Small intestine (tissue), 7 donors: ENCODE data around the gene CERCAM. TPM values are rescaled to one million over a fixed set of nuclear protein-coding genes. Genes with fewer than 3 reads are reported as not detected.

Source experiments
- DNase-seq, 2 donors: peaks; one replicate each; pipeline versions ENCODE4 v3.0.0 to v3.0.0-alpha.2; 2013
- FAIRE-seq: peaks from 2 replicates; lab custom pipeline; 2012; peaks lifted over from hg19 to GRCh38; lab: Jason Lieb, UNC
- H3K27ac ChIP-seq, 3 donors: one replicate each; pipeline ENCODE4 v1.5.1; 2013; ENCODE audit warnings: low read length in 2 of 3, mild to moderate bottlenecking in 2 of 3, control low read depth in 1 of 3, inconsistent platforms in 1 of 3, low read depth in 1 of 3, moderate library complexity in 1 of 3
- H3K27me3 ChIP-seq, 3 donors: one replicate each; pipeline ENCODE4 v1.6.1; 2013; ENCODE audit warnings: low read length in 3 of 3, inconsistent platforms in 1 of 3; ENCODE audit not compliant: control insufficient read depth in 3 of 3, insufficient read depth in 3 of 3
- H3K36me3 ChIP-seq, 3 donors: one replicate each; pipeline ENCODE4 v1.6.1; 2013; ENCODE audit warnings: low read length in 3 of 3, inconsistent platforms in 1 of 3, low read depth in 1 of 3, mild to moderate bottlenecking in 1 of 3, moderate library complexity in 1 of 3; ENCODE audit not compliant: control insufficient read depth in 3 of 3, insufficient read depth in 2 of 3
- H3K4me1 ChIP-seq, 3 donors: one replicate each; pipeline ENCODE4 v1.6.1; 2013; ENCODE audit warnings: low read length in 2 of 3, inconsistent platforms in 1 of 3, low read depth in 1 of 3, mild to moderate bottlenecking in 1 of 3, moderate library complexity in 1 of 3; ENCODE audit not compliant: control insufficient read depth in 3 of 3, insufficient read depth in 2 of 3
- H3K4me3 ChIP-seq, 3 donors: one replicate each; pipeline ENCODE4 v1.5.1; 2013; ENCODE audit warnings: low read length in 3 of 3, control low read depth in 1 of 3, inconsistent platforms in 1 of 3, low read depth in 1 of 3, mild to moderate bottlenecking in 1 of 3, moderate library complexity in 1 of 3
- H3K9me3 ChIP-seq, 2 donors: one replicate each; pipeline ENCODE4 v1.6.1; 2013; ENCODE audit warnings: low read depth in 1 of 2, low read length in 1 of 2; ENCODE audit not compliant: control insufficient read depth in 2 of 2, insufficient read depth in 1 of 2
- WGBS, 3 donors: extraction: QIAGEN DNeasy Blood & Tissue Kit; methylation state at CpG; one replicate each; pipeline ENCODE4 v1.1.7; 2013; 5-methylcytosine and 5-hydroxymethylcytosine counted together
- polyA plus RNA-seq, 4 donors: library from polyadenylated mRNA; stranded (reverse) in 3 of 4; unstranded in 1 of 4; fragments of 200-250 nt in 3 of 4; fragments of 120-200 nt in 1 of 4; gene quantifications; one replicate each; pipeline versions ENCODE4 v1.2.1 to v1.2.3, GENCODE V29; 2013
- donor health status: healthy with polysubstance abuse.
- donor health status: control.
- donor health status: control.
- donor health status: Bipolar disorder and iron deficiency.
- donor health status: healthy.

CERCAM gene
- polyA plus RNA-seq, 4 donors: 4.3 to 10.3 (median 6.8) TPM; not detected in 1

- 77 to 84% (median 82%) methylated on average over 22 of the region's 22 CpGs for WGBS, 3 donors
- no peak overlapping the region for H3K27ac ChIP-seq
- no peak overlapping the region for H3K4me3 ChIP-seq
- H3K27me3 ChIP-seq: no peaks in the 10 kb centered on the region
- peaks cover 0 to 9% (median 0%) of the 10 kb centered on the region in 3 donors for H3K36me3 ChIP-seq
- FAIRE-seq (no peak), DNase-seq (no peak)
- H3K9me3 ChIP-seq: no peaks in the 10 kb centered on the region
- H3K4me1 ChIP-seq: no peaks in the 10 kb centered on the region
Measured at GRCh38 chr9:128428644-128429512, 8.2 kb downstream of the CERCAM start.

- H3K9me3 ChIP-seq: no peaks in the 10 kb centered on the region
- DNase-seq (no peak), FAIRE-seq (no peak)
- no peaks in the 10 kb centered on the region for H3K4me1 ChIP-seq
- H3K4me3 ChIP-seq: no peak overlapping the region
- 81 to 85% (median 82%) methylated on average over 13 of the region's 13 CpGs for WGBS, 3 donors
- peaks cover 0 to 4% (median 0%) of the 10 kb centered on the region in 3 donors for H3K36me3 ChIP-seq
- H3K27ac ChIP-seq: no peak overlapping the region
- H3K27me3 ChIP-seq: no peaks in the 10 kb centered on the region
Measured at GRCh38 chr9:128429513-128430086, 8.9 kb downstream of the CERCAM start.

GRCh38 chr9:128431207-128431606, 10.6 kb downstream of the CERCAM start:
- FAIRE-seq (no peak), DNase-seq (no peak)
- H3K36me3 ChIP-seq: peaks cover 0 to 9% (median 0%) of the 10 kb centered on the region in 3 donors
- no peak overlapping the region for H3K27ac ChIP-seq
- no peaks in the 10 kb centered on the region for H3K9me3 ChIP-seq
- 85 to 92% (median 89%) methylated on average over 8 of the region's 8 CpGs for WGBS, 3 donors
- H3K27me3 ChIP-seq: no peaks in the 10 kb centered on the region
- H3K4me3 ChIP-seq: no peak overlapping the region
- H3K4me1 ChIP-seq: no peaks in the 10 kb centered on the region

- FAIRE-seq: no peak
- WGBS, 3 donors: 91 to 95% (median 92%) methylated on average over 13 to 17 of the region's 17 CpGs
- H3K36me3 ChIP-seq: peaks cover 0 to 12% (median 0%) of the 10 kb centered on the region in 3 donors
Measured at GRCh38 chr9:128434340-128434739, 13.7 kb downstream of the CERCAM start.

GRCh38 chr9:128435611-128436010, 15.0 kb downstream of the CERCAM start:
- Histone ChIP-seq H3K9me3 (no peaks in the 10 kb centered on the region), H3K27ac (no peak overlapping the region), H3K27me3 (no peaks in the 10 kb centered on the region), H3K36me3 (peaks cover 0 to 12% (median 0%) of the 10 kb centered on the region in 3 donors), H3K4me3 (no peak overlapping the region), H3K4me1 (no peaks in the 10 kb centered on the region)
- WGBS, 3 donors: 91 to 93% (median 92%) methylated on average over 17 to 18 of the region's 18 CpGs
- no peak for DNase-seq
- no peak for FAIRE-seq

More at GRCh38 chr9:128434340-128434739, 13.7 kb downstream of the CERCAM start:
- no peaks in the 10 kb centered on the region for H3K9me3 ChIP-seq
- DNase-seq: no peak
- H3K4me3 ChIP-seq: no peak overlapping the region
- H3K27ac ChIP-seq: no peak overlapping the region
- no peaks in the 10 kb centered on the region for H3K27me3 ChIP-seq
- no peaks in the 10 kb centered on the region for H3K4me1 ChIP-seq

- Histone ChIP-seq H3K9me3 (no peaks in the 10 kb centered on the region), H3K4me1 (no peaks in the 10 kb centered on the region), H3K27ac (no peak overlapping the region), H3K27me3 (no peaks in the 10 kb centered on the region), H3K4me3 (no peak overlapping the region), H3K36me3 (peaks cover 0 to 10% (median 0%) of the 10 kb centered on the region in 3 donors)
- 24 to 33% (median 28%) methylated on average over 11 to 12 of the region's 12 CpGs for WGBS, 3 donors
- no peak for FAIRE-seq
- peak; percentile 80 to 85 for DNase-seq
Measured at GRCh38 chr9:128438343-128439109, 17.9 kb downstream of the CERCAM start.

GRCh38 chr9:128439273-128439672, 18.6 kb downstream of the CERCAM start:
- FAIRE-seq (no peak), DNase-seq (no peak)
- Histone ChIP-seq H3K9me3 (no peaks in the 10 kb centered on the region), H3K4me1 (no peaks in the 10 kb centered on the region), H3K36me3 (peaks cover 0 to 10% (median 0%) of the 10 kb centered on the region in 3 donors), H3K27ac (no peak overlapping the region), H3K27me3 (no peaks in the 10 kb centered on the region), H3K4me3 (no peak overlapping the region)
- WGBS, 3 donors: 85 to 90% (median 86%) methylated on average over 7 of the region's 7 CpGs

- H3K36me3 ChIP-seq: no peaks in the 10 kb centered on the region
- WGBS, 3 donors: 45 to 48% (median 46%) methylated on average over 6 of the region's 6 CpGs
- H3K27ac ChIP-seq: no peak overlapping the region
- FAIRE-seq: no peak
- H3K27me3 ChIP-seq: no peaks in the 10 kb centered on the region
- H3K9me3 ChIP-seq: no peaks in the 10 kb centered on the region
- no peak overlapping the region for H3K4me3 ChIP-seq
- DNase-seq: no peak
- no peaks in the 10 kb centered on the region for H3K4me1 ChIP-seq
Measured at GRCh38 chr9:128442150-128442549, 21.5 kb downstream of the CERCAM start.
